ENCODE results near the gene DCBLD1. TPM values are rescaled to one million over a fixed set of nuclear protein-coding genes. Genes with fewer than 3 reads are reported as not detected.

Gene DCBLD1
- total and polyA plus RNA-seq, 2 of the 4 experiments (the other 2 are of a cell fraction), result 21.1 to 27.8 TPM

DNA sequence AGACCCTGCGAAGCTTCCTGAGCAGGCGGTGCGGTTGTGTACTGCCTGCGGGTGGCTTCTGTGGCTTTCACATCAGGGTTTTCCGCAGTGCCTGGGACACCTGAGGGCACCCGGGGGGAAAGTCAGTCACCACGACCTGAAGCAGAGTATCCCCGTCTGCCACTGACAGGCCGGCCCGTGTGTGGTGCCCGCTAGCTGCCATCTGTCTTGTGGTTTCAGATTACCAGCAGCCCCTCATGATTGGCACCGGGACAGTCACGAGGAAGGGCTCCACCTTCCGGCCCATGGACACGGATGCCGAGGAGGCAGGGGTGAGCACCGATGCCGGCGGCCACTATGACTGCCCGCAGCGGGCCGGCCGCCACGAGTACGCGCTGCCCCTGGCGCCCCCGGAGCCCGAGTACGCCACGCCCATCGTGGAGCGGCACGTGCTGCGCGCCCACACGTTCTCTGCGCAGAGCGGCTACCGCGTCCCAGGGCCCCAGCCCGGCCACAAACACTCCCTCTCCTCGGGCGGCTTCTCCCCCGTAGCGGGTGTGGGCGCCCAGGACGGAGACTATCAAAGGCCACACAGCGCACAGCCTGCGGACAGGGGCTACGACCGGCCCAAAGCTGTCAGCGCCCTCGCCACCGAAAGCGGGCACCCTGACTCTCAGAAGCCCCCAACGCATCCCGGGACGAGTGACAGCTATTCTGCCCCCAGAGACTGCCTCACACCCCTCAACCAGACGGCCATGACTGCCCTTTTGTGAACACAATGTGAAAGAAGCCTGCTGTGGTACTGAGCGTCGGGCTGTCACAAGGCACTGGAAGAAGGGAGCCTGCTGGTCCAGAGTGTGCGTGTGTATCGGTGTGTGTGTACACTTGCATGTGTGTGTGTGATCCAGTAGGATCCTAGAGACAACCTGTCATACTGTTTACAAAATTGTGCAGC lies 65.5 kb downstream of the DCBLD1 start:
- POLR2A ChIA-PET (ENCODE audit: unreplicated experiment), result no interaction called here

More for the DNA sequence above, 65.5 kb downstream of the DCBLD1 start:
- peak overlapping the region; percentile 86 for H2AFZ ChIP-seq (replicated peaks; ENCODE audit: low read length, poor library complexity)
- TF ChIP-seq FOS (IDR thresholded peaks at IDR 0.05; ENCODE audit: low read depth, low read length) (no peak), CTCF (conservative IDR thresholded peaks at IDR 0.05; ENCODE audit: low read depth, low read length) (no peak), CEBPB (IDR thresholded peaks at IDR 0.05; ENCODE audit: low read depth, low read length) (no peak), BHLHE40 (IDR thresholded peaks at IDR 0.05; ENCODE audit: low read depth, low read length) (peak; percentile 91), RCOR1 (IDR thresholded peaks at IDR 0.05; ENCODE audit: insufficient replicate concordance, low read length) (no peak), POLR2A (IDR thresholded peaks at IDR 0.05; ENCODE audit: low read depth, low read length) (no peak), ELK1 (IDR thresholded peaks at IDR 0.05; ENCODE audit: borderline replicate concordance, low read depth, low read length) (no peak)
- TF ChIP-seq, protein P1, sequence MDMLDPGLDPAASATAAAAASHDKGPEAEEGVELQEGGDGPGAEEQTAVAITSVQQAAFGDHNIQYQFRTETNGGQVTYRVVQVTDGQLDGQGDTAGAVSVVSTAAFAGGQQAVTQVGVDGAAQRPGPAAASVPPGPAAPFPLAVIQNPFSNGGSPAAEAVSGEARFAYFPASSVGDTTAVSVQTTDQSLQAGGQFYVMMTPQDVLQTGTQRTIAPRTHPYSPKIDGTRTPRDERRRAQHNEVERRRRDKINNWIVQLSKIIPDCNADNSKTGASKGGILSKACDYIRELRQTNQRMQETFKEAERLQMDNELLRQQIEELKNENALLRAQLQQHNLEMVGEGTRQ (IDR thresholded peaks at IDR 0.05; ENCODE audit: low read depth, low read length), result peak; percentile 57
- peak overlapping the region; percentile 82 for H2BK20ac ChIP-seq (ENCODE audit: low read depth, low read length)
- peak overlapping the region; percentile 82 for H3K14ac ChIP-seq (replicated peaks; ENCODE audit: low read depth, low read length)
- H3K18ac ChIP-seq (ENCODE audit: low read depth, low read length), result peak overlapping the region; percentile 49
- H2BK5ac ChIP-seq (ENCODE audit: low read depth, low read length, poor library complexity, severe bottlenecking), result peak overlapping the region; percentile 91
- peaks cover 0 to 39% of the 10 kb centered on the region in 2 experiments; a peak in 2 of 4 replicates for H3K79me1 ChIP-seq (ENCODE audit: low read depth in 1 of 2, low read length in 2 of 2)
- intact Hi-C loops (cut with micrococcal nuclease), result loop anchor here (2.0 kb wide), 1 partner anchor 65 kb away; the partner anchor contains the start of gene DCBLD1
- peak; percentile 54 for DNase-seq
- H4K20me1 ChIP-seq (ENCODE audit: insufficient read depth, low read length), result peaks cover 4% of the 10 kb centered on the region; the same call in 1 of the 2 replicates
- H4K8ac ChIP-seq (ENCODE audit: low read depth in 2 of 2, low read length in 2 of 2), result peak overlapping the region; percentile 36 to 84
- ATAC-seq (ENCODE audit: low read depth), result peak; percentile 44
- WGBS, 2 experiments (ENCODE audit: extremely low coverage in 2 of 2, insufficient read length in 1 of 2), result 41% methylated on average over 8 of the region's 64 CpGs; no CpG with 5 or more reads in 1 of the 2 experiments
- H2AK9ac ChIP-seq (replicated peaks; ENCODE audit: low read depth, low read length, poor library complexity), result peak overlapping the region; percentile 92
- no peaks in the 10 kb centered on the region for H3K27me3 ChIP-seq (ENCODE audit: control insufficient read depth, insufficient read depth, low read length)
- in situ Hi-C loops (cut with MboI; ENCODE audit: low sequenced_read_pairs), result no loop called here
- H3K27ac ChIP-seq (ENCODE audit: insufficient read depth, low read length), result peak overlapping the region; percentile 74
- H3K4me2 ChIP-seq (ENCODE audit: low read depth, low read length), result peak overlapping the region; percentile 53
- CTCF ChIA-PET, result interaction anchor here (0.6 to 0.9 kb wide), 2 partner anchors 63 to 948 kb away, joined by 3 to 4 read pairs; no protein-coding TSS in a partner anchor
- peaks cover 22% of the 10 kb centered on the region for H3K4me1 ChIP-seq (ENCODE audit: control insufficient read depth, insufficient read depth, low read length)
- peak overlapping the region; percentile 78 for H3K56ac ChIP-seq (ENCODE audit: extremely low read depth, insufficient read depth, low read length)
- H3K9me1 ChIP-seq (ENCODE audit: insufficient read depth, low read length), result peaks cover 13% of the 10 kb centered on the region
- peak overlapping the region; percentile 51 for H4K5ac ChIP-seq (ENCODE audit: low read depth, low read length)
- peak overlapping the region; percentile 91 for H2AK5ac ChIP-seq (ENCODE audit: low read depth, low read length)
- H3K4me3 ChIP-seq (ENCODE audit: insufficient read depth, low read depth, low read length), result no peak overlapping the region
- H3K4ac ChIP-seq (ENCODE audit: low read depth, low read length), result peak overlapping the region; percentile 88
- H3K9ac ChIP-seq (ENCODE audit: low read depth, low read length), result peak overlapping the region; percentile 3
- H3K23ac ChIP-seq (ENCODE audit: low read depth, low read length), result peak overlapping the region; percentile 91
- peak overlapping the region; percentile 80 for H4K91ac ChIP-seq (ENCODE audit: insufficient read depth, low read depth, low read length)
- H2BK15ac ChIP-seq (ENCODE audit: low read depth, low read length), result peak overlapping the region; percentile 35; the same call in 2 of the 3 replicates
- H3K36me3 ChIP-seq (ENCODE audit: control insufficient read depth, insufficient read depth, low read length), result peaks cover 20% of the 10 kb centered on the region
- H3K9me3 ChIP-seq (ENCODE audit: control insufficient read depth, insufficient read depth, low read length), result no peaks in the 10 kb centered on the region
- peak overlapping the region; percentile 95 for H2BK120ac ChIP-seq (ENCODE audit: low read depth, low read length)
- dilution Hi-C loops (cut with HindIII; ENCODE audit: low sequenced_read_pairs, unreplicated experiment), result no loop called here
- BruUV-seq (replicated peaks), result no TSS peak
